Measurements from ENCODE around the gene XDH.

GRCh38 chr2:31347750-31348149 lies 66.8 kb downstream of the XDH start:
- TF ChIP-seq ZNF133 (CRISPR knock-in tag; IDR thresholded peaks at IDR 0.05) (no peak), MAZ (CRISPR knock-in tag; conservative IDR thresholded peaks at IDR 0.05 in 1 of 2, IDR thresholded peaks at IDR 0.05 in 1 of 2) (no peak), KLF13 (tag; IDR thresholded peaks at IDR 0.05; ENCODE audit: borderline replicate concordance, low read depth) (no peak), REST (IDR thresholded peaks at IDR 0.05; ENCODE audit: borderline replicate concordance) (no peak), REST (CRISPR knock-in tag; IDR thresholded peaks at IDR 0.05; ENCODE audit: low read depth) (no peak)

Data from K562 (cell line).